ENCODE data around the gene BMS1. TPM values are rescaled to one million over a fixed set of nuclear protein-coding genes. Genes with fewer than 3 reads are reported as not detected.

Gene BMS1
- total and polyA plus RNA-seq, 11 donors, result 6.7 to 17.1 (median 13.8) TPM

DNA sequence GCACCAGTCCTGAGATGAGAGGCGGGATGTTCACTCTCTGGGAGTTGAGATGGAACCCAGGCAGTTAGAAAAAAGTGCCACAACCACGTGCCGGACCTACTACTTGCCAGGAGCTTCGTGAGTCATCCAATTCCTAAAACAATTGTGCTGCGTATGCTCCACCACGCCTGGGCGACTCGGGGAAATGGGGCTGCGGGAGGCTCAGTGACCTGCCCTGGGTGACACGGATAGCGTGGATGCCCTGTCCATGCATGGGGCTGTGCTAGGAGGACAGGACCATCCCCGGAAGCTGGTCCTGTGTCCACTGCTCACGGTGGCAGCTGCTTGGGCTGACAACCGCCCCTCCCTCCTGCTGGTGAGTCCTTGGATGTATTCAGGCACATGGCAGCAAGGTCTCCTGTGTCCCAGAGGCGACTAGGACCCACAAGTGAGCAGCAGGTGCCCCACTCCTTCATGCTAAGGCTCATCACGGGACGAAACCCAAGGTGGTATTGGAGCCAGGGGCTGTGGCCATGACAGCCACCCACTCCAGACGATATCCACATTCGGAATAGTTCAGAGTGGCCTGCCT lies 90.4 kb downstream of the BMS1 start:
- Histone ChIP-seq H3K9me3 (no peaks in the 10 kb centered on the region), H3K36me3 (no peaks in the 10 kb centered on the region), H3K4me1 (peaks cover 0 to 21% (median 8%) of the 10 kb centered on the region in 12 donors), H3K4me3 (no peak overlapping the region), H3K27ac (no peak overlapping the region), H3K27me3 (peaks cover 0 to 12% (median 0%) of the 10 kb centered on the region in 9 donors)
- ATAC-seq (no peak), DNase-seq (no peak)
- 81 to 90% (median 89%) methylated on average over 8 to 19 of the region's 19 CpGs for WGBS, 4 donors
- intact Hi-C loops (cut with DNase I), result loop anchor here in 1 of 10 donors (10.0 kb wide), 1 partner anchor 72 kb away; no protein-coding TSS in a partner anchor
- TF ChIP-seq POLR2A (IDR thresholded peaks at IDR 0.05), result no peak
- TF ChIP-seq, protein P1, sequence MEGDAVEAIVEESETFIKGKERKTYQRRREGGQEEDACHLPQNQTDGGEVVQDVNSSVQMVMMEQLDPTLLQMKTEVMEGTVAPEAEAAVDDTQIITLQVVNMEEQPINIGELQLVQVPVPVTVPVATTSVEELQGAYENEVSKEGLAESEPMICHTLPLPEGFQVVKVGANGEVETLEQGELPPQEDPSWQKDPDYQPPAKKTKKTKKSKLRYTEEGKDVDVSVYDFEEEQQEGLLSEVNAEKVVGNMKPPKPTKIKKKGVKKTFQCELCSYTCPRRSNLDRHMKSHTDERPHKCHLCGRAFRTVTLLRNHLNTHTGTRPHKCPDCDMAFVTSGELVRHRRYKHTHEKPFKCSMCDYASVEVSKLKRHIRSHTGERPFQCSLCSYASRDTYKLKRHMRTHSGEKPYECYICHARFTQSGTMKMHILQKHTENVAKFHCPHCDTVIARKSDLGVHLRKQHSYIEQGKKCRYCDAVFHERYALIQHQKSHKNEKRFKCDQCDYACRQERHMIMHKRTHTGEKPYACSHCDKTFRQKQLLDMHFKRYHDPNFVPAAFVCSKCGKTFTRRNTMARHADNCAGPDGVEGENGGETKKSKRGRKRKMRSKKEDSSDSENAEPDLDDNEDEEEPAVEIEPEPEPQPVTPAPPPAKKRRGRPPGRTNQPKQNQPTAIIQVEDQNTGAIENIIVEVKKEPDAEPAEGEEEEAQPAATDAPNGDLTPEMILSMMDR (IDR thresholded peaks at IDR 0.05), result no peak

GRCh38 chr10:42874713-42875387 lies 92.3 kb downstream of the BMS1 start:
- DNase-seq (peak in 1 of 5 donors; percentile 14), ATAC-seq (no peak)
- TF ChIP-seq POLR2A (IDR thresholded peaks at IDR 0.05), result no peak
- TF ChIP-seq, protein P1 (IDR thresholded peaks at IDR 0.05), result no peak
- intact Hi-C loops (cut with DNase I), result loop anchor here in 1 of 10 donors (10.0 kb wide), 1 partner anchor 70 kb away; no protein-coding TSS in a partner anchor
- peaks cover 0 to 21% (median 8%) of the 10 kb centered on the region in 12 donors for H3K4me1 ChIP-seq
- no peaks in the 10 kb centered on the region for H3K9me3 ChIP-seq
- WGBS, 4 donors, result 81 to 90% (median 85%) methylated on average over 13 to 15 of the region's 15 CpGs
- no peak overlapping the region for H3K27ac ChIP-seq
- no peaks in the 10 kb centered on the region for H3K36me3 ChIP-seq
- H3K27me3 ChIP-seq, result peaks cover 0 to 18% (median 0%) of the 10 kb centered on the region in 9 donors
- H3K4me3 ChIP-seq, result no peak overlapping the region

DNA sequence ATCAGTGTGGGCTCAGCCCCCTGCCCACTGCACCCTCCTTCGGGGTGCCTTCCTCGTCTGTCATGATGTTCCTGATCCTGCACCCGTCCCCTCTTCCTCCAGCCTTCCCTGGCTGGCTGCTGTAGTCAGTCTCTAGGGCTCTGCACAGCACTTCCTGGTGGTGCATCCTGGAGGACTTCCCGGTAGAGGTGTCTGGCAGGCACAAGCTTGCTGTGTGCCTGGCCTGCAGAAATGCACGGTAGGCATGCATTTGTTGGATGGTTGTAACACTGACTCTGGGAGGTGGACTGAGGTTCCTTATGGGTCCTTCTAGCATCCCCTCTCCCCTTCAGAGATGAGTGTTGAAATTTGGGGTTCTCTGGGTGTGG lies 92.8 kb downstream of the BMS1 start:
- no peaks in the 10 kb centered on the region for H3K9me3 ChIP-seq
- no peaks in the 10 kb centered on the region for H3K36me3 ChIP-seq
- DNase-seq (no peak), ATAC-seq (no peak)
- peaks cover 0 to 21% (median 8%) of the 10 kb centered on the region in 12 donors for H3K4me1 ChIP-seq
- 68 to 74% (median 72%) methylated on average over 4 to 5 of the region's 5 CpGs for WGBS, 4 donors
- intact Hi-C loops (cut with DNase I), result loop anchor here in 1 of 10 donors (10.0 kb wide), 1 partner anchor 69 kb away; no protein-coding TSS in a partner anchor
- TF ChIP-seq, protein P1 (IDR thresholded peaks at IDR 0.05), result no peak
- no peak for TF ChIP-seq POLR2A (IDR thresholded peaks at IDR 0.05)
- no peak overlapping the region for H3K27ac ChIP-seq
- peaks cover 0 to 23% (median 0%) of the 10 kb centered on the region in 9 donors for H3K27me3 ChIP-seq
- H3K4me3 ChIP-seq, result no peak overlapping the region

DNA sequence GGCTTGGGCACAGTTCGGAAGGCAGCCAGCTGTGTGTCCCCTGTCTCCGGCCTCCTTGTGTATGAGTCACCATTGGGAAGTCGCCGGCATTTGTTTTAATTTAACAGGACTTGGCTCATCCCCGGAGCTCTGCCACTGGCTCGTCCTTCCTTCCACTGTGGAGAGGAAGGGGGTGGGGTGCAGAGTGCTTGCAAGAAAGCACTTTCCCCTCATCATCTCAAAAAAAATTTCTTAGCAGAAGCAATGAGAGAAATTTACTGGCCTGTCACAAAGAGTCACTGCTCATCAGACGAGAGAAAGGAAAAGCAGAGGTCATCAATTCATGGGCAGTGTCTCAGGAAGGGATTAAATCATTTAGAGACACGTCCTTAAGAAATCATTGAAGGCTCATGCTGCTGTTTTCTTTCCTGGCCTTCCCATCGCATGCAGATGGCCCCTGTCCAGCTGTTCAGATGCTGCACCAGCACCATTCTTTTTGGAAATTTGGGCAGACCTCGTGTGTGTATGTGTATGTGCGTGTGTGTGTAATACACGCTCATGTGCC lies 93.3 kb downstream of the BMS1 start:
- peaks cover 0 to 28% (median 0%) of the 10 kb centered on the region in 9 donors for H3K27me3 ChIP-seq
- 36 to 41% (median 38%) methylated on average over 12 of the region's 12 CpGs for WGBS, 4 donors
- intact Hi-C loops (cut with DNase I), result loop anchor here in 1 of 10 donors (10.0 kb wide), 1 partner anchor 69 kb away; no protein-coding TSS in a partner anchor
- H3K4me3 ChIP-seq, result no peak overlapping the region
- ATAC-seq (peak in 1 of 4 donors; percentile 50), DNase-seq (peak in 2 of 5 donors; percentile 18 to 45)
- no peaks in the 10 kb centered on the region for H3K36me3 ChIP-seq
- H3K4me1 ChIP-seq, result peaks cover 0 to 19% (median 8%) of the 10 kb centered on the region in 12 donors
- TF ChIP-seq, protein P1 (IDR thresholded peaks at IDR 0.05), result no peak
- TF ChIP-seq POLR2A (IDR thresholded peaks at IDR 0.05), result no peak
- H3K27ac ChIP-seq, result no peak overlapping the region
- no peaks in the 10 kb centered on the region for H3K9me3 ChIP-seq
